Brain pericyte (primary cell): Measurements from ENCODE around the gene CD37.
A peak's percentile ranks its signal among the peaks of the same experiment; 100 is the strongest.
"Not testable (repeated sequence)": the region's sequence is repeated elsewhere in the genome, so short reads cannot be mapped to it uniquely, and the experiment has no call there.

ENCODE experiments used
- DNase-seq: peaks from one replicate; pipeline ENCODE4 v3.0.0-alpha.2; 2012; ENCODE audit warnings: low read depth, low spot score

CD37 gene

GRCh38 chr19:49328741-49329140, 6.5 kb upstream of the CD37 start:
- no peak for DNase-seq

- not testable (repeated sequence) for DNase-seq
Measured at GRCh38 chr19:49331187-49331586, 4.0 kb upstream of the CD37 start.

- DNase-seq, result no peak
Measured at GRCh38 chr19:49331616-49332055, 3.6 kb upstream of the CD37 start.

- DNase-seq, result not testable (repeated sequence)
Measured at GRCh38 chr19:49332691-49333417, 2.4 kb upstream of the CD37 start.

- no peak for DNase-seq
Measured at GRCh38 chr19:49333418-49333805, 1.8 kb upstream of the CD37 start.

- no peak for DNase-seq
Measured at GRCh38 chr19:49333811-49334288, 1.4 kb upstream of the CD37 start.

- DNase-seq, result no peak
Measured at GRCh38 chr19:49335784-49336481, 727 bp downstream of the CD37 start.

GRCh38 chr19:49336482-49337266, 1.5 kb downstream of the CD37 start:
- no peak for DNase-seq

GRCh38 chr19:49337267-49338022, 2.2 kb downstream of the CD37 start:
- DNase-seq, result no peak

GRCh38 chr19:49338023-49338677, 2.9 kb downstream of the CD37 start:
- DNase-seq, result no peak

GRCh38 chr19:49338691-49339300, 3.6 kb downstream of the CD37 start:
- no peak for DNase-seq

- peak; percentile 45 for DNase-seq
Measured at GRCh38 chr19:49339301-49340068, 4.3 kb downstream of the CD37 start.

GRCh38 chr19:49340069-49340864, 5.1 kb downstream of the CD37 start:
- no peak for DNase-seq

GRCh38 chr19:49340865-49341718, 5.9 kb downstream of the CD37 start:
- DNase-seq, result no peak

- DNase-seq, result no peak
Measured at GRCh38 chr19:49342291-49342721, 7.1 kb downstream of the CD37 start.

GRCh38 chr19:49343123-49343522, 7.9 kb downstream of the CD37 start:
- no peak for DNase-seq

GRCh38 chr19:49344505-49345423, 9.6 kb downstream of the CD37 start:
- DNase-seq, result no peak
